GM18517 (cell line): ENCODE measurements around the gene PCCA.
A peak's percentile ranks its signal among the peaks of the same experiment; 100 is the strongest.
"Not testable (repeated sequence)": the region's sequence is repeated elsewhere in the genome, so short reads cannot be mapped to it uniquely, and the experiment has no call there.

ENCODE experiments used
- ATAC-seq: cut with Tn5 transposase; IDR thresholded peaks from one replicate; pipeline ENCODE4 v1.9.1; 2021; ENCODE audit warnings: mild to moderate bottlenecking, moderate library complexity; ENCODE audit not compliant: unreplicated experiment

Gene PCCA

GRCh38 chr13:100088644-100089464, at the start of gene PCCA:
Gene PCCA (plus strand): TSS chr13:100089093. CDS start chr13:100089121, 28 bp downstream.
- ATAC-seq = peak; percentile 96

- no peak for ATAC-seq
These were observed 49.2 kb upstream of the PCCA start for GRCh38 chr13:100039740-100040139.

- ATAC-seq = no peak
These were observed 48.7 kb upstream of the PCCA start for GRCh38 chr13:100040196-100040595.

- ATAC-seq = no peak
These were observed 44.0 kb upstream of the PCCA start for GRCh38 chr13:100044936-100045335.

- ATAC-seq = no peak
These were observed 43.5 kb upstream of the PCCA start for GRCh38 chr13:100045355-100045754.

GRCh38 chr13:100051070-100051469, 37.8 kb upstream of the PCCA start:
- ATAC-seq = no peak

GRCh38 chr13:100059827-100060226, 29.1 kb upstream of the PCCA start:
- ATAC-seq = no peak

GRCh38 chr13:100063333-100063732, 25.6 kb upstream of the PCCA start:
- no peak for ATAC-seq

GRCh38 chr13:100063906-100064305, 25.0 kb upstream of the PCCA start:
- no peak for ATAC-seq

- ATAC-seq = no peak
These were observed 20.6 kb upstream of the PCCA start for GRCh38 chr13:100068133-100068931.

GRCh38 chr13:100069278-100069677, 19.6 kb upstream of the PCCA start:
- ATAC-seq = no peak

GRCh38 chr13:100075700-100076587, 12.9 kb upstream of the PCCA start:
- ATAC-seq = no peak

GRCh38 chr13:100079003-100079402, 9.9 kb upstream of the PCCA start:
- not testable (repeated sequence) for ATAC-seq

GRCh38 chr13:100083401-100083800, 5.5 kb upstream of the PCCA start:
- not testable (repeated sequence) for ATAC-seq

- ATAC-seq = no peak
These were observed 635 bp upstream of the PCCA start for GRCh38 chr13:100088273-100088643.

GRCh38 chr13:100089465-100090032, 656 bp downstream of the PCCA start:
- peak; percentile 32 for ATAC-seq

- no peak for ATAC-seq
These were observed 2.0 kb downstream of the PCCA start for GRCh38 chr13:100090861-100091260.

- ATAC-seq = no peak
These were observed 2.5 kb downstream of the PCCA start for GRCh38 chr13:100091391-100091790.

GRCh38 chr13:100092273-100092672, 3.4 kb downstream of the PCCA start:
- not testable (repeated sequence) for ATAC-seq

GRCh38 chr13:100095498-100095897, 6.6 kb downstream of the PCCA start:
- ATAC-seq = no peak

GRCh38 chr13:100096526-100096925, 7.6 kb downstream of the PCCA start:
- ATAC-seq = no peak
